ENCODE measurements around the gene MPEG1. TPM values are rescaled to one million over a fixed set of nuclear protein-coding genes. Genes with fewer than 3 reads are reported as not detected.
A peak's percentile ranks its signal among the peaks of the same experiment; 100 is the strongest.

The MPEG1 gene
- total RNA-seq, 2 experiments from 2014 or later = 2.8 to 2.9 TPM

GRCh38 chr11:59187035-59187434 lies 25.7 kb downstream of the MPEG1 start:
- no peak for TF ChIP-seq CTCF (IDR thresholded peaks at IDR 0.05)
- no peak overlapping the region for H3K4me3 Mint-ChIP-seq
- ChIA-PET CTCF (interaction anchor here (1.8 to 2.9 kb wide), 3 partner anchors 10 to 16 kb away, joined by 6 to 26 read pairs (median 11); partner anchors contain the start of gene DTX4), POLR2A (interaction anchor here (2.1 kb wide), 1 partner anchor 16 kb away, joined by 10 read pairs; the partner anchor contains the start of gene DTX4)
- intact Hi-C loops (cut with DNase I, micrococcal nuclease) = loop anchor here in 1 of 2 experiments (2.0 kb wide), 1 partner anchor 14 kb away; the partner anchor contains the start of gene DTX4
- no peak overlapping the region for H3K27ac Mint-ChIP-seq
- no peaks in the 10 kb centered on the region for H3K9me3 Mint-ChIP-seq
- no peak for ATAC-seq (ENCODE audit: poor library complexity)
- Histone ChIP-seq H3K36me3 (ENCODE audit: insufficient read depth, low read length) (no peaks in the 10 kb centered on the region), H3K27me3 (ENCODE audit: control insufficient read depth in 1 of 2, insufficient read depth in 2 of 2, low read length in 2 of 2) (no peaks in the 10 kb centered on the region), H3K4me1 (ENCODE audit: insufficient read depth, low read length) (peaks cover 6% of the 10 kb centered on the region), H3K4me3 (ENCODE audit: low read length) (no peak overlapping the region), H3K9me3 (ENCODE audit: control insufficient read depth in 1 of 2, insufficient read depth in 1 of 2, low read length in 2 of 2) (no peaks in the 10 kb centered on the region), H3K27ac (ENCODE audit: low read depth in 1 of 2, low read length in 2 of 2) (no peak overlapping the region)
- no peaks in the 10 kb centered on the region for H3K4me1 Mint-ChIP-seq (ENCODE audit: low read depth)
- H3K36me3 Mint-ChIP-seq (ENCODE audit: low read depth) = no peaks in the 10 kb centered on the region
- H3K27me3 Mint-ChIP-seq = no peaks in the 10 kb centered on the region
- DNase-seq = no peak

- peak in 13 of 14 experiments; percentile 22 to 74 (median 43) for DNase-seq
- Mint-ChIP-seq H3K4me1 (ENCODE audit: low read depth) (no peaks in the 10 kb centered on the region), H3K27me3 (no peaks in the 10 kb centered on the region), H3K4me3 (no peak overlapping the region), H3K9me3 (no peaks in the 10 kb centered on the region), H3K36me3 (ENCODE audit: low read depth) (no peaks in the 10 kb centered on the region), H3K27ac (no peak overlapping the region)
- Histone ChIP-seq H3K27ac (ENCODE audit: low read depth in 1 of 2, low read length in 2 of 2) (no peak overlapping the region), H3K4me3 (ENCODE audit: low read length) (no peak overlapping the region), H3K36me3 (ENCODE audit: insufficient read depth, low read length) (no peaks in the 10 kb centered on the region), H3K4me1 (ENCODE audit: insufficient read depth, low read length) (peaks cover 6% of the 10 kb centered on the region), H3K9me3 (ENCODE audit: control insufficient read depth in 1 of 2, insufficient read depth in 1 of 2, low read length in 2 of 2) (no peaks in the 10 kb centered on the region), H3K27me3 (ENCODE audit: control insufficient read depth in 1 of 2, insufficient read depth in 2 of 2, low read length in 2 of 2) (no peaks in the 10 kb centered on the region)
- ATAC-seq (ENCODE audit: poor library complexity) = peak; percentile 70
- ChIA-PET CTCF (interaction anchor here (1.4 to 2.9 kb wide), 6 partner anchors 9 to 50 kb away, joined by 3 to 26 read pairs (median 6); partner anchors contain the start of genes DTX4 and FAM111A), POLR2A (interaction anchor here (2.1 kb wide), 1 partner anchor 15 kb away, joined by 10 read pairs; the partner anchor contains the start of gene DTX4)
- intact Hi-C loops (cut with DNase I, micrococcal nuclease) = loop anchor here in 1 of 2 experiments (2.0 kb wide), 1 partner anchor 13 kb away; the partner anchor contains the start of gene DTX4
- peak; percentile 75 for TF ChIP-seq CTCF (IDR thresholded peaks at IDR 0.05)
Measured at GRCh38 chr11:59186130-59186594, 26.6 kb downstream of the MPEG1 start.

GRCh38 chr11:59185386-59185945 lies 27.3 kb downstream of the MPEG1 start:
- ChIA-PET CTCF (interaction anchor here (1.4 to 2.9 kb wide), 6 partner anchors 8 to 50 kb away, joined by 3 to 26 read pairs (median 6); partner anchors contain the start of genes DTX4 and FAM111A), POLR2A (interaction anchor here (2.1 kb wide), 1 partner anchor 14 kb away, joined by 10 read pairs; the partner anchor contains the start of gene DTX4)
- H3K27me3 Mint-ChIP-seq = no peaks in the 10 kb centered on the region
- Histone ChIP-seq H3K27ac (ENCODE audit: low read depth in 1 of 2, low read length in 2 of 2) (no peak overlapping the region), H3K9me3 (ENCODE audit: control insufficient read depth in 1 of 2, insufficient read depth in 1 of 2, low read length in 2 of 2) (no peaks in the 10 kb centered on the region), H3K4me1 (ENCODE audit: insufficient read depth, low read length) (peaks cover 6% of the 10 kb centered on the region), H3K27me3 (ENCODE audit: control insufficient read depth in 1 of 2, insufficient read depth in 2 of 2, low read length in 2 of 2) (no peaks in the 10 kb centered on the region), H3K36me3 (ENCODE audit: insufficient read depth, low read length) (no peaks in the 10 kb centered on the region), H3K4me3 (ENCODE audit: low read length) (no peak overlapping the region)
- H3K36me3 Mint-ChIP-seq (ENCODE audit: low read depth) = no peaks in the 10 kb centered on the region
- DNase-seq (no peak), ATAC-seq (ENCODE audit: poor library complexity) (no peak)
- no peak overlapping the region for H3K27ac Mint-ChIP-seq
- intact Hi-C loops (cut with DNase I, micrococcal nuclease) = no loop called here
- H3K4me3 Mint-ChIP-seq = no peak overlapping the region
- H3K4me1 Mint-ChIP-seq (ENCODE audit: low read depth) = no peaks in the 10 kb centered on the region
- no peak for TF ChIP-seq CTCF (IDR thresholded peaks at IDR 0.05)
- H3K9me3 Mint-ChIP-seq = no peaks in the 10 kb centered on the region
